Measurements from ENCODE around the gene DRP2. TPM values are rescaled to one million over a fixed set of nuclear protein-coding genes. Genes with fewer than 3 reads are reported as not detected.

DRP2 gene
- total and polyA plus RNA-seq, 2 experiments from 2014 or later: 0.11 to 0.40 TPM

DNA sequence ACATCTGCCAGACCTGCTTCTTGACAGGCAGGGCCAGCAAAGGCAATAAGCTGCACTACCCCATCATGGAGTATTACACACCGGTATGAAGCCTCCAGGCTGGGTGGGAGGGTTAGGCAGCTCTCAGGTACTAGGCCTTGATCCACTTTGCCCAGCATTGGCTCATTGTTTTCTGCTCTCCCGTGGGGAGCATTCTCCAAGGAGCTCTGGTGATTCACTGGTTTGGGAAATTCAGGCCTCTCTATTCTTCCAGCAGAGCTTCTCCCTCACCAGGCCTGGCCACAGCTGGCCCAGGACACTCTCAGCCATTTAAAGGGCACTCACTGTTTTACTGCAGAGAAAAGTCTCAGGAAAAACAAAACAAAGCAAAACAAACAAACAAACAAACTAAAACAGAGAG lies 33.0 kb downstream of the DRP2 start:
- Histone ChIP-seq H3K79me2 (no peaks in the 10 kb centered on the region), H3K9me3 (ENCODE audit: low read depth) (no peaks in the 10 kb centered on the region), H3K4me1 (ENCODE audit: insufficient read depth) (no peaks in the 10 kb centered on the region), H3K27ac (no peak overlapping the region), H3K9me2 (replicated peaks; ENCODE audit: insufficient read depth) (no peaks in the 10 kb centered on the region), H4K20me1 (ENCODE audit: insufficient read depth, poor library complexity, severe bottlenecking) (no peaks in the 10 kb centered on the region), H2AFZ (no peak overlapping the region), H3K4me2 (no peak overlapping the region), H3K4me3 (no peak overlapping the region), H3K36me3 (replicated peaks; ENCODE audit: insufficient read depth, low read depth) (no peaks in the 10 kb centered on the region), H3K27me3 (no peaks in the 10 kb centered on the region)
- TF ChIP-seq, protein P1, sequence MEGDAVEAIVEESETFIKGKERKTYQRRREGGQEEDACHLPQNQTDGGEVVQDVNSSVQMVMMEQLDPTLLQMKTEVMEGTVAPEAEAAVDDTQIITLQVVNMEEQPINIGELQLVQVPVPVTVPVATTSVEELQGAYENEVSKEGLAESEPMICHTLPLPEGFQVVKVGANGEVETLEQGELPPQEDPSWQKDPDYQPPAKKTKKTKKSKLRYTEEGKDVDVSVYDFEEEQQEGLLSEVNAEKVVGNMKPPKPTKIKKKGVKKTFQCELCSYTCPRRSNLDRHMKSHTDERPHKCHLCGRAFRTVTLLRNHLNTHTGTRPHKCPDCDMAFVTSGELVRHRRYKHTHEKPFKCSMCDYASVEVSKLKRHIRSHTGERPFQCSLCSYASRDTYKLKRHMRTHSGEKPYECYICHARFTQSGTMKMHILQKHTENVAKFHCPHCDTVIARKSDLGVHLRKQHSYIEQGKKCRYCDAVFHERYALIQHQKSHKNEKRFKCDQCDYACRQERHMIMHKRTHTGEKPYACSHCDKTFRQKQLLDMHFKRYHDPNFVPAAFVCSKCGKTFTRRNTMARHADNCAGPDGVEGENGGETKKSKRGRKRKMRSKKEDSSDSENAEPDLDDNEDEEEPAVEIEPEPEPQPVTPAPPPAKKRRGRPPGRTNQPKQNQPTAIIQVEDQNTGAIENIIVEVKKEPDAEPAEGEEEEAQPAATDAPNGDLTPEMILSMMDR (IDR thresholded peaks at IDR 0.05; ENCODE audit: poor library complexity): no peak
- no peak for TF ChIP-seq EZH2phosphoT487 (IDR thresholded peaks at IDR 0.05; ENCODE audit: low read depth, severe bottlenecking, unreplicated experiment)
- no peak for TF ChIP-seq EZH2 (IDR thresholded peaks at IDR 0.05; ENCODE audit: borderline replicate concordance)
- 35% methylated on average over 2 of the region's 2 CpGs for WGBS (ENCODE audit: low lambda C conversion rate, missing lambda C conversion rate)
- DNase-seq (ENCODE audit: low spot score): no peak

DNA sequence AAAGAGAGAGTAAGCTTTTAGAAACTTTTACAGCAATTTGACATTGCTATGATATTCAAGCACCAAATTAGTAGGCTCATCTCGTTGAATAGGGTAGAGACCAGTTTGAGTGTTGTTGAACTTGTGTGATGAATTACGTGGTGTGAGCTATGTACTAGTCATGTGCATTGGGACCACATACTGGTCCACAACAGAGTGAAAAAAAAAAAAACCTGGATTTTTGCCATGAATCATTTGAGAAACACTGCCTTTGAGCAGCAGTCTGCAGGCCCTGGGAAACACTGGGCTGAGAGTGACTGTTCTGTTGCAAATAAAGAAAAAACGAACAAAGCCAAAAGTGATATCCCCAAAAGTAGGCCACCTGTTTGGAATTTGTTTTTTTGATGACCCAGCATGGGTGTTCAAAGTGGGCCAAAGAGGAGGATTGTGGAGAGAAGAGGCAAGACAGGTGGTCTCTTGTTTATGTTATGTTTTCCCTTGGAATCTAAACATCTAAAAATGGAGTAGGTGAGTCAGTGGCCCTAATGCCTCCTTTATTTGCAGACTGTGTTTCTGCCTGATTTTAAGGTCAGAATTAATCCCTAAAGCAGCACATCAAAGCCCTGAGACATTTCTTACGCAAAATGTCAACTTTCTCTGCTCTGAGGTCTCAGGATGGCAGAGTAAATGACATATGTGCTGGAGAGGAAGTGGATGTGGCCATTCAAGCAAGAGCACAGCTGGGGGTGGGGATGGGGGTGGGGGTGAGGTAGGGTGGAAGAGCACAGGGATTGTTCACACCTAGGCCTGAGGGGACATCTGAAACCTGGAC lies 38.1 kb downstream of the DRP2 start:
- DNase-seq (ENCODE audit: low spot score): no peak
- TF ChIP-seq EZH2phosphoT487 (IDR thresholded peaks at IDR 0.05; ENCODE audit: low read depth, severe bottlenecking, unreplicated experiment): no peak
- TF ChIP-seq, protein P1 (IDR thresholded peaks at IDR 0.05; ENCODE audit: poor library complexity): no peak
- TF ChIP-seq EZH2 (IDR thresholded peaks at IDR 0.05; ENCODE audit: borderline replicate concordance): no peak
- Histone ChIP-seq H3K4me2 (no peak overlapping the region), H3K4me1 (ENCODE audit: insufficient read depth) (no peaks in the 10 kb centered on the region), H3K4me3 (no peak overlapping the region), H2AFZ (no peak overlapping the region), H3K36me3 (replicated peaks; ENCODE audit: insufficient read depth, low read depth) (no peaks in the 10 kb centered on the region), H3K9me2 (replicated peaks; ENCODE audit: insufficient read depth) (no peaks in the 10 kb centered on the region), H4K20me1 (ENCODE audit: insufficient read depth, poor library complexity, severe bottlenecking) (no peaks in the 10 kb centered on the region), H3K9me3 (ENCODE audit: low read depth) (no peaks in the 10 kb centered on the region), H3K27ac (no peak overlapping the region), H3K79me2 (no peaks in the 10 kb centered on the region), H3K27me3 (no peaks in the 10 kb centered on the region)
- WGBS (ENCODE audit: low lambda C conversion rate, missing lambda C conversion rate): 67% methylated on average over 4 of the region's 4 CpGs

DNA sequence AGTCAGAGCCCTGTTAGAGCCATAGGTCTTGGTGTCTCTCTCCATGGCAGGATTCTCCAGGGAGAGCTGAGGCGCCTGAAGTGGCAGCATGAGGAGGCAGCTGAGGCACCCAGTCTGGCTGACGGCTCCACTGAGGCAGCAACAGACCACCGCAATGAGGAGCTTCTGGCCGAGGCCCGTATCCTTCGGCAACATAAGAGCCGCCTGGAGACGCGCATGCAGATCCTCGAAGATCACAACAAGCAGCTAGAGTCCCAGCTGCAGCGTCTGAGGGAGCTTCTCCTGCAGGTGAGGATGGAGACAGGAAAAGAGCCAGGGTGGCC lies 38.6 kb downstream of the DRP2 start:
- H3K4me3 ChIP-seq: no peak overlapping the region
- H3K79me2 ChIP-seq: no peaks in the 10 kb centered on the region
- no peak for TF ChIP-seq EZH2 (IDR thresholded peaks at IDR 0.05; ENCODE audit: borderline replicate concordance)
- no peak for TF ChIP-seq EZH2phosphoT487 (IDR thresholded peaks at IDR 0.05; ENCODE audit: low read depth, severe bottlenecking, unreplicated experiment)
- TF ChIP-seq, protein P1 (IDR thresholded peaks at IDR 0.05; ENCODE audit: poor library complexity): no peak
- no peaks in the 10 kb centered on the region for H4K20me1 ChIP-seq (ENCODE audit: insufficient read depth, poor library complexity, severe bottlenecking)
- H3K4me2 ChIP-seq: no peak overlapping the region
- no peaks in the 10 kb centered on the region for H3K9me2 ChIP-seq (replicated peaks; ENCODE audit: insufficient read depth)
- no peak for DNase-seq (ENCODE audit: low spot score)
- no peaks in the 10 kb centered on the region for H3K9me3 ChIP-seq (ENCODE audit: low read depth)
- no peak overlapping the region for H3K27ac ChIP-seq
- no peaks in the 10 kb centered on the region for H3K36me3 ChIP-seq (replicated peaks; ENCODE audit: insufficient read depth, low read depth)
- no peaks in the 10 kb centered on the region for H3K4me1 ChIP-seq (ENCODE audit: insufficient read depth)
- H2AFZ ChIP-seq: no peak overlapping the region
- H3K27me3 ChIP-seq: no peaks in the 10 kb centered on the region
- WGBS (ENCODE audit: low lambda C conversion rate, missing lambda C conversion rate): 86% methylated on average over 11 of the region's 11 CpGs
